ENCODE results near the gene MEF2A.

DNA sequence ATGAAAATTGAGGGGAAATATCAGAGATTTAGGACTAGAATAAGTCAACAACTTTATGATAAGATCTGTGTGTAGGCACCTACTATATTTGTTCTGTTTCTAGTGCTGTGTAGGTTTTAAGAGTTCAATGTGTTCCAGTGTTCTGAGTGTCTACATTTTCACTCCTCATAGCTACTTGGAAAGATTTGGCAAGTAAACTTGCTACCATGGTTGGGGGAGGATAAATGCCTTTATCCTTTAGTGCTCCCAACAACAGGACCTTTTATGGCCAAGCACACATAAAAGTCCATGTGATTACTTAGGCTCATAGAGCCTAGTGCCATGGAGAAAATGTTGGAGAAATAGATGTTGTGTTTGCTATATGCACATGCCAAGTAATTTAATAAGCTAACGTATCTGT is 103.5 kb downstream of the MEF2A start:
- TF ChIP-seq, protein P1, sequence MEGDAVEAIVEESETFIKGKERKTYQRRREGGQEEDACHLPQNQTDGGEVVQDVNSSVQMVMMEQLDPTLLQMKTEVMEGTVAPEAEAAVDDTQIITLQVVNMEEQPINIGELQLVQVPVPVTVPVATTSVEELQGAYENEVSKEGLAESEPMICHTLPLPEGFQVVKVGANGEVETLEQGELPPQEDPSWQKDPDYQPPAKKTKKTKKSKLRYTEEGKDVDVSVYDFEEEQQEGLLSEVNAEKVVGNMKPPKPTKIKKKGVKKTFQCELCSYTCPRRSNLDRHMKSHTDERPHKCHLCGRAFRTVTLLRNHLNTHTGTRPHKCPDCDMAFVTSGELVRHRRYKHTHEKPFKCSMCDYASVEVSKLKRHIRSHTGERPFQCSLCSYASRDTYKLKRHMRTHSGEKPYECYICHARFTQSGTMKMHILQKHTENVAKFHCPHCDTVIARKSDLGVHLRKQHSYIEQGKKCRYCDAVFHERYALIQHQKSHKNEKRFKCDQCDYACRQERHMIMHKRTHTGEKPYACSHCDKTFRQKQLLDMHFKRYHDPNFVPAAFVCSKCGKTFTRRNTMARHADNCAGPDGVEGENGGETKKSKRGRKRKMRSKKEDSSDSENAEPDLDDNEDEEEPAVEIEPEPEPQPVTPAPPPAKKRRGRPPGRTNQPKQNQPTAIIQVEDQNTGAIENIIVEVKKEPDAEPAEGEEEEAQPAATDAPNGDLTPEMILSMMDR (IDR thresholded peaks at IDR 0.05): no peak
- TF ChIP-seq POLR2A (IDR thresholded peaks at IDR 0.05): no peak

Measured in breast epithelium (tissue), 3 donors.